ENCODE results near the gene RTL1. TPM values are rescaled to one million over a fixed set of nuclear protein-coding genes. Genes with fewer than 3 reads are reported as not detected.

The RTL1 gene
- total RNA-seq, 1 donor from 2014 or later, result 0.15 TPM

DNA sequence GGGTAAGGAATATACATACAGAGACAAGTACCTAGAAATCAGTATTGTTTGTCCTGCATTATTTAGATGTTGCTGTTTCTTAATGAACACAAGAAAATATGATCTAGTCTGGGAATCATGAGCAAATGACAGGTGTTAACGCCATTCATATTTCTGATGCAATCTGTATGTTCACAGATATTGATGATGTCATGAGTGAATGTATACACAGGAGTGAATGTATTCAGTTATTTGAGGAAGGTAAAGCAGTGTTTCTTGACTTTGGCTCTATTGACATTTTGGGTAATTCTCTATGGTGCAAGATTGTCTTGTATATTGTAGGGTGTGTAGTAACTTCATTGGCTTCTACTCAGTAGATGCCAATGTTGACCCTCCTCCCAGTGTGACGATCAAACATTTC lies 26.7 kb upstream of the RTL1 start:
- Histone ChIP-seq H2AFZ (replicated peaks) (no peak overlapping the region), H4K20me1 (ENCODE audit: low read depth) (no peaks in the 10 kb centered on the region), H3K27me3 (no peaks in the 10 kb centered on the region), H3K79me2 (ENCODE audit: low read depth) (no peaks in the 10 kb centered on the region), H3K4me1 (no peaks in the 10 kb centered on the region), H3K4me3 (no peak overlapping the region), H3K9me3 (ENCODE audit: low read depth) (no peaks in the 10 kb centered on the region), H3K27ac (no peak overlapping the region), H3F3A (ENCODE audit: low read depth) (no peaks in the 10 kb centered on the region), H3K9ac (no peak overlapping the region), H3K36me3 (no peaks in the 10 kb centered on the region), H3K4me2 (no peak overlapping the region)
- Mint-ChIP-seq H3K27me3 (ENCODE audit: insufficient read depth, low read depth) (no peaks in the 10 kb centered on the region), H3K4me1 (no peaks in the 10 kb centered on the region), H3K9me3 (peaks cover 8% of the 10 kb centered on the region), H3K4me3 (no peak overlapping the region), H3K36me3 (no peaks in the 10 kb centered on the region), H3K27ac (no peak overlapping the region)
- TF ChIP-seq, protein P1, sequence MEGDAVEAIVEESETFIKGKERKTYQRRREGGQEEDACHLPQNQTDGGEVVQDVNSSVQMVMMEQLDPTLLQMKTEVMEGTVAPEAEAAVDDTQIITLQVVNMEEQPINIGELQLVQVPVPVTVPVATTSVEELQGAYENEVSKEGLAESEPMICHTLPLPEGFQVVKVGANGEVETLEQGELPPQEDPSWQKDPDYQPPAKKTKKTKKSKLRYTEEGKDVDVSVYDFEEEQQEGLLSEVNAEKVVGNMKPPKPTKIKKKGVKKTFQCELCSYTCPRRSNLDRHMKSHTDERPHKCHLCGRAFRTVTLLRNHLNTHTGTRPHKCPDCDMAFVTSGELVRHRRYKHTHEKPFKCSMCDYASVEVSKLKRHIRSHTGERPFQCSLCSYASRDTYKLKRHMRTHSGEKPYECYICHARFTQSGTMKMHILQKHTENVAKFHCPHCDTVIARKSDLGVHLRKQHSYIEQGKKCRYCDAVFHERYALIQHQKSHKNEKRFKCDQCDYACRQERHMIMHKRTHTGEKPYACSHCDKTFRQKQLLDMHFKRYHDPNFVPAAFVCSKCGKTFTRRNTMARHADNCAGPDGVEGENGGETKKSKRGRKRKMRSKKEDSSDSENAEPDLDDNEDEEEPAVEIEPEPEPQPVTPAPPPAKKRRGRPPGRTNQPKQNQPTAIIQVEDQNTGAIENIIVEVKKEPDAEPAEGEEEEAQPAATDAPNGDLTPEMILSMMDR (IDR thresholded peaks at IDR 0.05), result no peak
- TF ChIP-seq EZH2phosphoT487 (IDR thresholded peaks at IDR 0.05) (no peak), EZH2 (IDR thresholded peaks at IDR 0.05) (no peak)
- no peak for DNase-seq (ENCODE audit: low spot score)

GRCh38 chr14:100915560-100915959 lies 12.0 kb upstream of the RTL1 start:
- Mint-ChIP-seq H3K27me3 (ENCODE audit: insufficient read depth, low read depth) (peaks cover 3% of the 10 kb centered on the region), H3K9me3 (no peaks in the 10 kb centered on the region), H3K4me1 (peaks cover 5% of the 10 kb centered on the region), H3K4me3 (no peak overlapping the region), H3K36me3 (no peaks in the 10 kb centered on the region), H3K27ac (no peak overlapping the region)
- no peak overlapping the region for H2AFZ ChIP-seq (replicated peaks)
- no peaks in the 10 kb centered on the region for H3K36me3 ChIP-seq
- no peak overlapping the region for H3K4me2 ChIP-seq
- no peaks in the 10 kb centered on the region for H4K20me1 ChIP-seq (ENCODE audit: low read depth)
- H3K79me2 ChIP-seq (ENCODE audit: low read depth), result no peaks in the 10 kb centered on the region
- H3F3A ChIP-seq (ENCODE audit: low read depth), result no peaks in the 10 kb centered on the region
- H3K4me1 ChIP-seq, result peaks cover 15% of the 10 kb centered on the region
- H3K9ac ChIP-seq, result no peak overlapping the region
- DNase-seq (ENCODE audit: low spot score), result no peak
- TF ChIP-seq EZH2phosphoT487 (IDR thresholded peaks at IDR 0.05) (no peak), EZH2 (IDR thresholded peaks at IDR 0.05) (no peak)
- TF ChIP-seq, protein P1 (IDR thresholded peaks at IDR 0.05), result no peak
- no peak overlapping the region for H3K27ac ChIP-seq
- no peaks in the 10 kb centered on the region for H3K9me3 ChIP-seq (ENCODE audit: low read depth)
- H3K27me3 ChIP-seq, result no peaks in the 10 kb centered on the region
- H3K4me3 ChIP-seq, result no peak overlapping the region

DNA sequence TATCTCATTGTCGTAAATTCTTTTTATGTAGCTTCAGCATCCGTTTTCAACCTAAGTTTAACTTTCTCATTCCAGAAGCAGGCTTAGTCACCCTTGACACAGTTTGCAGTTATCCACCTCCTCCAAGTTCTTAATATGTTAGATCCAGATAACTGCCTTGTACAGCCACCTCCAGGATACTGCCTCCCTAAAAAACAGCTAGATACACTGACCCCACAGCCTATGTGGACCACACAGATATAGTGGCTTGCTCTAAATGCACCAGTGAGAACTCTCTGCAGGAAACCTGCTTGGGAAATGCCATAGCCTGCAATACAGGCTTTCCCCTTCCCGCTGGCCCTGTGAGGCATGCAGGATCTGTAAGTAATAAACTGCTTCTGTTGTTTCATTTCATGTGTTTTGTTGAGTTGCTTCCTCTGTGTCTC lies 11.1 kb upstream of the RTL1 start:
- H3K27me3 ChIP-seq, result no peaks in the 10 kb centered on the region
- no peaks in the 10 kb centered on the region for H3K36me3 ChIP-seq
- H4K20me1 ChIP-seq (ENCODE audit: low read depth), result no peaks in the 10 kb centered on the region
- no peaks in the 10 kb centered on the region for H3K36me3 Mint-ChIP-seq
- no peak overlapping the region for H3K9ac ChIP-seq
- H3K9me3 ChIP-seq (ENCODE audit: low read depth), result no peaks in the 10 kb centered on the region
- H3K4me1 Mint-ChIP-seq, result peaks cover 5% of the 10 kb centered on the region
- no peak overlapping the region for H3K27ac ChIP-seq
- no peaks in the 10 kb centered on the region for H3K9me3 Mint-ChIP-seq
- DNase-seq (ENCODE audit: low spot score), result no peak
- peaks cover 3% of the 10 kb centered on the region for H3K27me3 Mint-ChIP-seq (ENCODE audit: insufficient read depth, low read depth)
- TF ChIP-seq, protein P1 (IDR thresholded peaks at IDR 0.05), result no peak
- no peak overlapping the region for H3K4me2 ChIP-seq
- no peaks in the 10 kb centered on the region for H3F3A ChIP-seq (ENCODE audit: low read depth)
- no peak overlapping the region for H3K27ac Mint-ChIP-seq
- H3K79me2 ChIP-seq (ENCODE audit: low read depth), result no peaks in the 10 kb centered on the region
- H2AFZ ChIP-seq (replicated peaks), result no peak overlapping the region
- no peak overlapping the region for H3K4me3 ChIP-seq
- H3K4me3 Mint-ChIP-seq, result no peak overlapping the region
- peaks cover 15% of the 10 kb centered on the region for H3K4me1 ChIP-seq
